Measurements from ENCODE around the gene CRISP3.

Gene CRISP3, protein sequence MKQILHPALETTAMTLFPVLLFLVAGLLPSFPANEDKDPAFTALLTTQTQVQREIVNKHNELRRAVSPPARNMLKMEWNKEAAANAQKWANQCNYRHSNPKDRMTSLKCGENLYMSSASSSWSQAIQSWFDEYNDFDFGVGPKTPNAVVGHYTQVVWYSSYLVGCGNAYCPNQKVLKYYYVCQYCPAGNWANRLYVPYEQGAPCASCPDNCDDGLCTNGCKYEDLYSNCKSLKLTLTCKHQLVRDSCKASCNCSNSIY

DNA sequence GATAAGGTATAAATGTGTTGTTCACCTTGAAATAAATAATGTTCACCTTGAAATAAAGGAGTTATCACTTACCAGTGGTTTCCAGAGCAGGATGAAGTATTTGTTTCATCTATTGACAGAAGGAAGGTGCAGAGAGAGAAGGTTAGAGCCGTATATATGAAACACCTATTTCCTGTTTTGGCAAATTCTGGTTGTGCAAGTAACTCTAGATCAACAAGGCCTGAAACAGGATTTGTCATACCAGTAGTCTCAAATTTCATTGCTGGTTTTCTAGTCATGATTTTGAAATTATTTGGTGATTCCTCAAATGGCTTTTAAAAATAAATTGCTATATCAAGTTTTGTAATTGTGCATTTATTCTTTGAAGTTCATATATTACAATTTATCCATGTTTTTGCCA, at the start of gene CRISP3:
Gene CRISP3 (minus strand): TSS at position 130 of the 400 bp plus-strand sequence. CDS start 21 bp downstream, at position 109.
- TF ChIP-seq, protein P1, sequence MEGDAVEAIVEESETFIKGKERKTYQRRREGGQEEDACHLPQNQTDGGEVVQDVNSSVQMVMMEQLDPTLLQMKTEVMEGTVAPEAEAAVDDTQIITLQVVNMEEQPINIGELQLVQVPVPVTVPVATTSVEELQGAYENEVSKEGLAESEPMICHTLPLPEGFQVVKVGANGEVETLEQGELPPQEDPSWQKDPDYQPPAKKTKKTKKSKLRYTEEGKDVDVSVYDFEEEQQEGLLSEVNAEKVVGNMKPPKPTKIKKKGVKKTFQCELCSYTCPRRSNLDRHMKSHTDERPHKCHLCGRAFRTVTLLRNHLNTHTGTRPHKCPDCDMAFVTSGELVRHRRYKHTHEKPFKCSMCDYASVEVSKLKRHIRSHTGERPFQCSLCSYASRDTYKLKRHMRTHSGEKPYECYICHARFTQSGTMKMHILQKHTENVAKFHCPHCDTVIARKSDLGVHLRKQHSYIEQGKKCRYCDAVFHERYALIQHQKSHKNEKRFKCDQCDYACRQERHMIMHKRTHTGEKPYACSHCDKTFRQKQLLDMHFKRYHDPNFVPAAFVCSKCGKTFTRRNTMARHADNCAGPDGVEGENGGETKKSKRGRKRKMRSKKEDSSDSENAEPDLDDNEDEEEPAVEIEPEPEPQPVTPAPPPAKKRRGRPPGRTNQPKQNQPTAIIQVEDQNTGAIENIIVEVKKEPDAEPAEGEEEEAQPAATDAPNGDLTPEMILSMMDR (IDR thresholded peaks at IDR 0.05; ENCODE audit: low read depth, low read length), result no peak
- no peak within 1 kb of the TSS for H3K4me3 ChIP-seq (ENCODE audit: low read depth, low read length)

DNA sequence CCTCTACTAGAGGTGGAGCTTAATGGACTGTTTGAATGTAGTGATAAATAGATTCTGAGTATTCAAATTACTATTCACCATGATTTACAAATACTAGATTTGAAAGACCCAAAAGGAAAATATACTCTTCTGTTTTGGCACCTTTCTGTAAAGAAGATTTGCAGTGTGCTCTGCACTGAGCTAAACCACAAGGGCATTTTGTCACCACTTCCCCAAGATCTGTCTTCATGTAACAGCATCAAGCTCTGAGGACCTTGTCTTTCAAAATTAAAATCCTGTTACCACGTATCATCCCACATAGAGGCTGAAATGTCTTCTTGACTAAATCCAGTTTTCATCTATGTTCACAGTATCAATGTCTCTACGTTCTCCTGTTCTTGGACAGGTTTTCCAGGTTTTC, 46.2 kb upstream of the CRISP3 start:
- TF ChIP-seq, protein P1 (IDR thresholded peaks at IDR 0.05; ENCODE audit: low read depth, low read length), result no peak
- no peak overlapping the region for H3K4me3 ChIP-seq (ENCODE audit: low read depth, low read length)

DNA sequence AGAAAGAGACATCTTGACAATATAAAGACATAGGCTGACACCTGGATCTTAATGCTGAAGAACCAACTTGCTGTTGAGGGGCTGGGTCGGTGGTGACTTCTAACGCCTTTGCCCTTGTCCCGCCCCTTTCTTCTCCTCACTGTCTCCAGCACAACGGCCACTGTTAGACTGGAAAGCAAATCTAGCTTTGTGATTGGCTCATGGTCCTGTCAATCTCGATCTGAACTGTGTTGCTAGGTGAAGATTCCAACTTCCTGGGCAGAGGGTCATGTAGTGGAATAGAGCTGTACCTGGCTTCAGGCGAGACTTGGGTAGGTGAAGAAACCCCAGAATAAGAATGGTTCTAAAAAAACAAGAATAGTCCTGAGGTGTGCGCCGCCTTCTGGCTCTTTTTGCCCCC, 43.0 kb upstream of the CRISP3 start, which contains the start of gene PGK2:
Gene PGK2 (minus strand): TSS at position 110 of the 400 bp plus-strand sequence. CDS start 98 bp downstream, at position 12.
- TF ChIP-seq, protein P1 (IDR thresholded peaks at IDR 0.05; ENCODE audit: low read depth, low read length), result no peak

DNA sequence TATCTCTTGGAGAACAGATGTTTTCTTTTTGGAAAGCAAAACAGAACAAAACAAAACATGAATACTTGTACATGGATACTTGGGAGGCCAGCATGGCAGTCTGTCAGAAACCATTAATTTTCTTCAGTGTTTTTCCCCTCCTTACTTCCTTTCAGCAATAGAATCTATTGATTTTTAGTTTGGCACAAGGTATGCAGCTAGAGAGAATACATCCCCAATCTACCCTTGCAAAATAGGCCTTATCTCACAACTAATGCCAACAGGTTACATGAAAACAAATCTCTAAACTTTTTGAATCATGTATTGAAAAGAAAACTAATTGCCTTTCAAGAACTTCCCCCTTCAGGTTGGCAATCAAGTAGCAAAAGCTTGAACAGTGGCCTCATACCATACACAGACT, 40.1 kb upstream of the CRISP3 start:
- TF ChIP-seq, protein P1 (IDR thresholded peaks at IDR 0.05; ENCODE audit: low read depth, low read length), result no peak

More for the DNA sequence above, 43.0 kb upstream of the CRISP3 start, which contains the start of gene PGK2:
- H3K4me3 ChIP-seq (ENCODE audit: low read depth, low read length), result no peak within 1 kb of the TSS

DNA sequence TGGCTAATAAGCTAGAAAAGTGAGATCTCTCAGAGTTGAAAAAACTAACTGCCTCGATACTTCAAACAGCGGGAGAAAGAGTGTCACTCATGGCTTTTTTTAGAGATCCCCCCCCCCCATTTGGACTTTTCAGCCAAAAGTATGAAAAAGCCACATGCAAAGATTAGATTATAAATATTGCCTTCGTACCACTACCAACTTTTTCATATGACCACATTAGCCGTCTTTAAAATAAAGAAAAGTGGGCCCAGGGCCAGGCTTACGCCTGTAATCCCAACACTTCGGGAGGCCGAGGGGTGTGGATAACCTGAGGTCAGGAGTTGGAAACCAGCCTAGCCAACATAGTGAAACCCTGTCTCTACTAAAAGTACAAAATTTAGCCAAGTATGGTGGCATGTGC, 38.5 kb upstream of the CRISP3 start:
- TF ChIP-seq, protein P1 (IDR thresholded peaks at IDR 0.05; ENCODE audit: low read depth, low read length), result no peak
- no peak overlapping the region for H3K4me3 ChIP-seq (ENCODE audit: low read depth, low read length)

More for the DNA sequence above, 40.1 kb upstream of the CRISP3 start:
- H3K4me3 ChIP-seq (ENCODE audit: low read depth, low read length), result no peak overlapping the region

DNA sequence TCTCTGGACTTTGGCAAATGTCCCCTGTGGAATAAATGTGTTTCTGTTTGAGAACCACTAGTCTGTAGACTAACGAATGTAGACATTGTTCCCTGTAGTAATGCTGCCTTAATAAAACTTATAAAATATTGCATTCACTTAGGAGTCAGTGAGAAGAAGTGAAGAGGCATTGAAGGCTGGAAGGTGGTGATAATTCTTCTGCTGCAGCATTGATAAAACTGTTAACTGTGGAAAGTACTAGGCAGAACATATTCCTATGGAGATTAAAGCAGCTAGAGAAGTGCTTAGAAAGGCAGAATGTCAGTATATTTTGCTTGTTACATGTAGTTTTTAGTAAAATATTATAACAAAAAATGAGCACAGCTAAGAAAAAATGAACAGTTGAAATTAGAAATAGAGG, 38.1 kb upstream of the CRISP3 start:
- TF ChIP-seq, protein P1 (IDR thresholded peaks at IDR 0.05; ENCODE audit: low read depth, low read length), result no peak
- H3K4me3 ChIP-seq (ENCODE audit: low read depth, low read length), result no peak overlapping the region

DNA sequence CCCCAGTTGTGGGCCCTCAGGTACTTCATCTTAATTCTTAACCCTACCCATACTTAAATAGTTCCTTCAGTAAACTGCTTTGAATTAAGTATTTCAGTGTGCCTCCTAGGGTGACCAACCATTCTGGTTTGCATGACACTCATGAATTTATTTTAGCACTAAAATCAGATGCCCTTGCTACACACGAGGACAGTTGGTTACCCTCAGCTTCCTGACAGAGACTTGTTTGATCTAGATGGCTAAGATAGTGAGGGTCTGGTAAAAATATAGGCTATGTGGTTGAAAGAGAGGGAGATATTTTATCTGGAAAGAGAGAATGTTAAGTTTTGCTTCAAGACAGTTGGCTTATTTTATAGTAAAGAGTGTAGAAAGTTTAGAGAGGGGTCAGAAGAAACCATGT, 32.3 kb upstream of the CRISP3 start:
- no peak overlapping the region for H3K4me3 ChIP-seq (ENCODE audit: low read depth, low read length)
- TF ChIP-seq, protein P1 (IDR thresholded peaks at IDR 0.05; ENCODE audit: low read depth, low read length), result no peak

All from WI38 (cell line).